Right atrium auricular region (tissue), 2 donors: ENCODE results near the gene ABCA12. TPM values are rescaled to one million over a fixed set of nuclear protein-coding genes. Genes with fewer than 3 reads are reported as not detected.

ENCODE experiments used
- DNase-seq: peaks from one replicate; pipeline ENCODE4 v3.0.0-alpha.2; 2019; ENCODE audit warnings: low spot score
- H3K27ac ChIP-seq, 2 donors: fragments of 200-600 bp; sonication (generic); 1 replicate in 1 of 2; 2 replicates in 1 of 2; pipeline ENCODE4 v1.5.1; 2016 to 2019
- H3K27me3 ChIP-seq, 2 donors: fragments of 200-600 bp; sonication (generic); one replicate each; pipeline versions ENCODE4 v1.5.1 to v1.6.0; 2017 to 2019
- H3K36me3 ChIP-seq: fragments of 200-600 bp; sonication (generic); one replicate; pipeline ENCODE4 v1.5.1; 2016
- H3K4me1 ChIP-seq, 2 donors: fragments of 200-600 bp; sonication (generic); one replicate each; pipeline versions ENCODE4 v1.5.1 to v1.6.0; 2017 to 2019
- H3K4me3 ChIP-seq, 2 donors: fragments of 200-600 bp; sonication (generic); 1 replicate in 1 of 2; 2 replicates in 1 of 2; pipeline ENCODE4 v1.5.1; 2017 to 2019; ENCODE audit warnings: mild to moderate bottlenecking in 1 of 2, moderate library complexity in 1 of 2
- H3K9me3 ChIP-seq, 2 donors: fragments of 200-600 bp; sonication (generic); one replicate each; pipeline ENCODE4 v1.5.1; 2019
- total RNA-seq, 2 donors: library from RNA; depleted of rRNA; stranded (reverse); fragments of >200 nt; gene quantifications; one replicate each; pipeline ENCODE4 v1.1.0, GENCODE V29; 2016
- TF ChIP-seq, protein P1 (sequence below), 2 donors: fragments of 200-600 bp; sonication (generic); IDR thresholded peaks; one replicate each; pipeline ENCODE4 v1.5.1; 2019; ENCODE audit warnings: antibody characterized with exemption in 2 of 2

The ABCA12 gene
- total RNA-seq, 2 donors from 2014 or later: 0.04 TPM; not detected in 1

DNA sequence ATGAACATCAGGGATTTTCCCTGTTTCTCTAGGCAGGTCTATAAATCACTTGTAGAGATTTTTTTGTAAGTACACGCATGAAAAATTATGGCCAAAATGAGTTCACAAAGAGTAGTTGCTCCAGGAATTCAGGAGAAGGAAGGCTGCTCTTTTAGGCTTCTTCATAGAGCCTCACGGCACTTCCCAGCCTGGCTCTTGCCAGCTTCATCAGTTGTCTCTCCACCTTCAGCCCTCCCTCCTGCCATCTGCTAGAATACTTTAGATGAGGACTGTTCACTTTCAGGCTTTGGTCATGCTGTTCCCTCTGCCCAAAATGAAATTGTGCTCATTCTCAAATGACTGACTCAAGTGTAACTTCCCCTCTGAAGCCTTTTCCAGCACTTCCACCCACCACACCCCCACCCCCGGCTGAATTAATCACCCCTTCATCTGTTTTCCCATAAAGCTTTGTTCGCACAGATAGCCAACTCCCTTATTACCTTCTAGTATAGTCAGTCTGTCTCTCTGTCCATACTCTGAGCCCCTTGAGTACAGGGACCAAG is 1.8 kb upstream of the ABCA12 start:
- TF ChIP-seq, protein P1, sequence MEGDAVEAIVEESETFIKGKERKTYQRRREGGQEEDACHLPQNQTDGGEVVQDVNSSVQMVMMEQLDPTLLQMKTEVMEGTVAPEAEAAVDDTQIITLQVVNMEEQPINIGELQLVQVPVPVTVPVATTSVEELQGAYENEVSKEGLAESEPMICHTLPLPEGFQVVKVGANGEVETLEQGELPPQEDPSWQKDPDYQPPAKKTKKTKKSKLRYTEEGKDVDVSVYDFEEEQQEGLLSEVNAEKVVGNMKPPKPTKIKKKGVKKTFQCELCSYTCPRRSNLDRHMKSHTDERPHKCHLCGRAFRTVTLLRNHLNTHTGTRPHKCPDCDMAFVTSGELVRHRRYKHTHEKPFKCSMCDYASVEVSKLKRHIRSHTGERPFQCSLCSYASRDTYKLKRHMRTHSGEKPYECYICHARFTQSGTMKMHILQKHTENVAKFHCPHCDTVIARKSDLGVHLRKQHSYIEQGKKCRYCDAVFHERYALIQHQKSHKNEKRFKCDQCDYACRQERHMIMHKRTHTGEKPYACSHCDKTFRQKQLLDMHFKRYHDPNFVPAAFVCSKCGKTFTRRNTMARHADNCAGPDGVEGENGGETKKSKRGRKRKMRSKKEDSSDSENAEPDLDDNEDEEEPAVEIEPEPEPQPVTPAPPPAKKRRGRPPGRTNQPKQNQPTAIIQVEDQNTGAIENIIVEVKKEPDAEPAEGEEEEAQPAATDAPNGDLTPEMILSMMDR (IDR thresholded peaks at IDR 0.05): no peak
- Histone ChIP-seq H3K4me1 (no peaks in the 10 kb centered on the region), H3K4me3 (no peak overlapping the region), H3K36me3 (no peaks in the 10 kb centered on the region), H3K9me3 (no peaks in the 10 kb centered on the region), H3K27ac (no peak overlapping the region), H3K27me3 (no peaks in the 10 kb centered on the region)
- no peak for DNase-seq

DNA sequence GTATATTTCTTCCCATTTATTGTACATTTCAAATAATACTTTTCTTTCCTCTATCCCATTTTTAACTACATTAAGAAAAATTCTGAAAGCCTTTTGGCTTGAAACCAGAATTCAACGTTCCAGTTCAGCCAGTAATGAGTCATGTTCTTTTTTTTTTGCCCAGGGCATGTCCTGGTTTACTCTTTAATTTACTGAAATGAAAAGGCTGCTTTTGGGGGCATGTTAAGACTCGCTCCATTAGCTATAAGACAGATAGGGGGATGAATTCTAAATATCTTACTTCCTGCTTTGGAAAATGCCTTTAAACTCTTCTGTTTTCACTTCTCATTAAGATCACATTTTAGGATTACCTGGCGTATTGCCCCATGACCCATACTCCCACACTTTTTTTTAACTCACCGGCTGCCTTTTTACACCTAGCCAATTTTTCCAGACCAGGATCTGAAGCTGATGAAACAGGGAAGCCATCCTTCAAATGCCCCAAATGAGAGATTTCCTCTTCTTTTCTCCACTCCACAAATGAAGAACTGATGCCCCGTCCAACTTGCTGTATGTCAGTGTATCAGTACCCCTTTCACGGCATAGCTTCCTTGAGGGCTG is 585 bp downstream of the ABCA12 start:
- no peaks in the 10 kb centered on the region for H3K36me3 ChIP-seq
- no peak overlapping the region for H3K4me3 ChIP-seq
- H3K4me1 ChIP-seq: no peaks in the 10 kb centered on the region
- peaks cover 0 to 9% of the 10 kb centered on the region in 2 donors for H3K9me3 ChIP-seq
- no peak overlapping the region for H3K27ac ChIP-seq
- DNase-seq: no peak
- TF ChIP-seq, protein P1 (IDR thresholded peaks at IDR 0.05): no peak
- H3K27me3 ChIP-seq: no peaks in the 10 kb centered on the region

DNA sequence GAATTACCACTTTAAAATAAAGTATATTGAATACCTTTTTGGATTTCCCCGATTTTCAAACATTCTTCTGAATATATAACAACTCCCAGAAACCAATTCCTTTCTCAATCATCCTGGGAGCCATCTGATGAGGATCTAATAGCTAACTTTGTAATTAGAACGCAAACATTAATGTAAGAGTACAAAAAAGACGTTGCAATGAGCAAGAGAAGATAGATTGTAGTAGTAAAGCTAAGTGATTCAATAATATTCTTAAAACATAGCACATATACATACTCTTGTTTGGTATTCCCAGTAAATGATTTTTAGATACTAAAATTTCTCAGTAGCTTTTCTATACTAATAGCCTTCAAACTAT is 1.1 kb downstream of the ABCA12 start:
- Histone ChIP-seq H3K36me3 (no peaks in the 10 kb centered on the region), H3K4me1 (no peaks in the 10 kb centered on the region), H3K27ac (no peak overlapping the region), H3K9me3 (peaks cover 0 to 15% of the 10 kb centered on the region in 2 donors), H3K4me3 (no peak overlapping the region), H3K27me3 (no peaks in the 10 kb centered on the region)
- TF ChIP-seq, protein P1 (IDR thresholded peaks at IDR 0.05): no peak
- no peak for DNase-seq

DNA sequence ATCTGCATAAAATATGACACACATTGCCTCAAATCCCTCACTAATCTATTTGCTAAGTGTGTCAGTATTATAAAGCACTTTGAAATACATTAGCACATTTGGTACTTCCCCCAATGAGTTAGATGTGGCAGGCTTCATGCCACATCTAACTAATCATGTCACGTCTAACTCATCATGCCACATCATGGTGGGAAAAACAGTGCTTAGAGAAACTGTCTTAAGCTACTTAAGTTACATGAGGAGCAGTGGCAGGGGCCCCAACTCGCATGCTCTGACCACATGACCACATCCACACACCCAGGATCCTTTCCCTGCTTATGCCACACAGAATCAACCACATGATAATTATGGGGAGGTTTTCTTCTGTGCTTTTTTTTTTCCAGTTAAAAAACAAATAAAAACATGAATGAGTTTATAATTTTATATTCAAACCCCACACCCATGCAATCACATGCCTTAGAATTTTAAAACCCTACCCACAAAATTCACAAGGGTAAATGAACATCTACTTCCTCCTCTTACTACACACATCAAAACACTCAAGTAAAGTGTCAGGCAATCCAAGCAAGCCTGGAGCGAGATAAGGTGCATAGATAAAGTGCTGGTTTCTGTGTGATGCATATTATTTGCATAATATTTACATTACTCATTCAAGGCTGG is 1.6 kb downstream of the ABCA12 start:
- DNase-seq: no peak
- peaks cover 0 to 17% of the 10 kb centered on the region in 2 donors for H3K9me3 ChIP-seq
- no peaks in the 10 kb centered on the region for H3K4me1 ChIP-seq
- H3K4me3 ChIP-seq: no peak overlapping the region
- no peaks in the 10 kb centered on the region for H3K27me3 ChIP-seq
- no peak overlapping the region for H3K27ac ChIP-seq
- no peaks in the 10 kb centered on the region for H3K36me3 ChIP-seq
- TF ChIP-seq, protein P1 (IDR thresholded peaks at IDR 0.05): no peak

DNA sequence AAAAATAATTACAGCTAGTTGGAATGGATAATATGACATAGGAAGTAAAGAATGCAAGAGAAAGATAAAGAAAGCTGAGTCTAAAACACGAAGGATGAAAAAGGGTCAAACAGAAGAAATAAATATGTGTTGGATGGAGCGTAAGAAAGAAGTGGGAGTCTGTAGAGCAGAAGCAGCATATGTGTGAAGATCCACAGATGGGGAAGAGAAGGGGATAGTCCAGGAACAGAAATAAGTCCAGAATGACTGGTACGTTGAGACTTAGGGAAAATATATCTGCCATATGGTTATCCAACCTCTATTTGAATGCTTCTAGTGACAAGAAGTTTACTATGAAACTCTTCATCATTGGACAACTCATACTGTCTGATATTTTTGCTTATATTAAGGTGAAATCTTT is 18.0 kb downstream of the ABCA12 start:
- no peak overlapping the region for H3K4me3 ChIP-seq
- no peak overlapping the region for H3K27ac ChIP-seq
- peaks cover 0 to 16% of the 10 kb centered on the region in 2 donors for H3K9me3 ChIP-seq
- DNase-seq: no peak
- H3K27me3 ChIP-seq: no peaks in the 10 kb centered on the region
- no peaks in the 10 kb centered on the region for H3K4me1 ChIP-seq
- H3K36me3 ChIP-seq: no peaks in the 10 kb centered on the region
- TF ChIP-seq, protein P1 (IDR thresholded peaks at IDR 0.05): no peak
